Measurements from ENCODE around the gene AFF3.

The AFF3 gene

DNA sequence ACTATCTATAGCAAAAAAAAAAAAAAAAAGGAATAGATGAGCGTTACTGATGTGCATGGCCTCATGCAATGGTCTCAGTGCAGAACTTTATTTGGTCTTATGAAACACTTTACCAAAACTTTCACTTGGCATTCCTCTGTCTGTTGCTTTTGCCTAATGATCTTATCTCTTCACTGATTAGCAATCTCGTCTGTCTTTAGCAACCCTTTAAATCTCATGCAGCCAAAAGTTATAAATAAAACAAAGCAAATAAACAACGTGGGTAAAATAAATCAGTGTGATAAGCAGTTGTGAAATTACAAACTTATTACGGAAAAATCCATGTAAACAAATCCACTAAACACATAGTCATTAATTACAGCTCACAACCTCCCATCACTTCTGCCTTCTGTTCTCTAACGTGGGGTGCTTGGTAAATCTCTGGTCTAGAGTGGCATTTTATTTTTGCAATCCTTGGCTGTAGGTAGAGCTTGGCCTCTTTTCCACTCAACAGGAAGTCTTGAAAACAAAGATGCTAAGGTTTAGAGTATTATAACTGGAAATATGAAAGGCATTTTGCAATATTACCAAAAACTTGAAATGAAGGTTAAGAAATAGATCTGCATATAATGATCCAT is 288.0 kb downstream of the AFF3 start:
- TF ChIP-seq, protein P1, sequence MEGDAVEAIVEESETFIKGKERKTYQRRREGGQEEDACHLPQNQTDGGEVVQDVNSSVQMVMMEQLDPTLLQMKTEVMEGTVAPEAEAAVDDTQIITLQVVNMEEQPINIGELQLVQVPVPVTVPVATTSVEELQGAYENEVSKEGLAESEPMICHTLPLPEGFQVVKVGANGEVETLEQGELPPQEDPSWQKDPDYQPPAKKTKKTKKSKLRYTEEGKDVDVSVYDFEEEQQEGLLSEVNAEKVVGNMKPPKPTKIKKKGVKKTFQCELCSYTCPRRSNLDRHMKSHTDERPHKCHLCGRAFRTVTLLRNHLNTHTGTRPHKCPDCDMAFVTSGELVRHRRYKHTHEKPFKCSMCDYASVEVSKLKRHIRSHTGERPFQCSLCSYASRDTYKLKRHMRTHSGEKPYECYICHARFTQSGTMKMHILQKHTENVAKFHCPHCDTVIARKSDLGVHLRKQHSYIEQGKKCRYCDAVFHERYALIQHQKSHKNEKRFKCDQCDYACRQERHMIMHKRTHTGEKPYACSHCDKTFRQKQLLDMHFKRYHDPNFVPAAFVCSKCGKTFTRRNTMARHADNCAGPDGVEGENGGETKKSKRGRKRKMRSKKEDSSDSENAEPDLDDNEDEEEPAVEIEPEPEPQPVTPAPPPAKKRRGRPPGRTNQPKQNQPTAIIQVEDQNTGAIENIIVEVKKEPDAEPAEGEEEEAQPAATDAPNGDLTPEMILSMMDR (conservative IDR thresholded peaks at IDR 0.05) = no peak
- no peak overlapping the region for H3K27ac ChIP-seq

DNA sequence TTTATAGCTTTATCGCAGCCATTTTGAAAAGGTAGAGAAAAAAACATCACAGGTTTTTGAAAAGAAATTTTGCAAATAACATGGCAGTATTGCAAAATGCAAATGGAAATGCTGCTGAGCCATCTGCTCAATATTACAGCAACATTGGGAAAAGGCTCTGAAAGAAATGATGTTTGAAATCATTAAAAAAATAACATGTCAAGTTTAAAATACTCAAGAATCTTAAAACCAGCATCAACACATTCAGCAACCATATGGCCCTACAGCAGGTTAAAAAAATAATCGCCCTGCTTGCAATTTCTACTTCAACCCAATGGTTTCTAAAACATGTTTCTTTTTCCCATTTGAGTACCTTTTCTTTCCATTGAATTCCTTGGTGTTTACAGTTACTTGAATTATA is 289.4 kb downstream of the AFF3 start:
- H3K27ac ChIP-seq = no peak overlapping the region
- TF ChIP-seq, protein P1 (conservative IDR thresholded peaks at IDR 0.05) = no peak

DNA sequence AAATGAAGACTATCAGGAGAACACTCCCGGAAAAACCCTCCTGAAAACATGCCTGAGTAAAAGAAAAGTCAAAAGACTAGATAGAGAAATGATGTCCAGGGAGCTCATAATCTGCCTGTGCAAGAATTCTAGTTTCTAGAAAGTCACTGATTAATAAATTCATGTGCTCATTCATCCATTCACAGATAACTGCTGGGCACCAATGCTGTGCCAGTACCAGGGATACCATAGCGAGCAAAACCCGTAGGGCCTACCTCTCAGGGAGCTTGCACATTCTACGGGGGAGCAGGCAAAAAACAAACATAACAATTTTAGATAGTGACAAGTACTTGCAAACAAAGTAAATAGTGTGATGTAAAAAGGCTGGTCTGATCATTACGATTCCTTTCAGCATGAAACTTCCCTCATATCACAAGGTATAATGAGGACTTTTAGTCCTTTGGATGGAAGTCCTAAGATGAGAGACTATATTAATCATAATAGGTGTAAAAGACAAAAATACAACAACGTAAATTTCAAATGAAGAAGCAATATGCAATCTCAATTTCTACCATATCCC is 289.9 kb downstream of the AFF3 start:
- TF ChIP-seq, protein P1 (conservative IDR thresholded peaks at IDR 0.05) = no peak

DNA sequence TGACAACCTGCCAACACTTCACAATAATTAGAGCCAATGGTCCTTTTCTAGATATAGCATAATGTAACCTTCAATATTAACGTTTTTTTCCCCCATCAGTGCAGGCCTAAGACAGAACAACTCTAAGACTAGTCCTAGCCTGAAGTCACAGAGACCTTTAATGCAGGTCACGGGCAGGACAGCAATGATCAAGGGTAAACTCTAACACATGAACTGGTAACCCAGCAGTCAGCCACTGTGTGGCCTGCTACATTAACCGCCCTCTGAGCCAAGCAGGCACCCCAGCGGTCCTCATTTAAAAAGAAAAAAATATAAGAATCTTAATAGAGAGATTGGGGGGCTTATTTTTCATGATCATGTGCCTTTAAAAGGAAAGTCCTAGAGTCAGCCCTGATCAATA is 290.6 kb downstream of the AFF3 start:
- H3K27ac ChIP-seq = no peak overlapping the region
- TF ChIP-seq, protein P1 (conservative IDR thresholded peaks at IDR 0.05) = no peak

More for the DNA sequence above, 289.9 kb downstream of the AFF3 start:
- no peak overlapping the region for H3K27ac ChIP-seq

DNA sequence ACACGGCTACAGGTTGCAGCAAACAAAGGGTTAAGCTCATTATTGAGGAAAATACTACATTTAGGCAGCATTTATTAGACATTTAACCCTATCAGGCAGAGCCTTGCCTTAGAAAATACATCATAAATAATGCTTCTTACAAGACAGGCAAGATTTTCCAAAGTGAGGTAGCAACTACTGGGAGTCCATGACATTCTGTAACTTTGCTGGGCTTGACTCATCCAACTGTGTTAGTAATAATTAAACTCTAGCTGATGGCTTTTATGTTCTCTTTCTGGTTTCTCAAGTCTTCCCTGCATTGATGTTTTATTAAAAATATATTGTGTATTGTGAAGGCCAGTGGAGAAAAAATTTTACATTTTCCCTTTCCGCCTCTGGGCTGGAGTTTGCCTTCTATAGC is 291.3 kb downstream of the AFF3 start:
- TF ChIP-seq, protein P1 (conservative IDR thresholded peaks at IDR 0.05) = no peak
- no peak overlapping the region for H3K27ac ChIP-seq

DNA sequence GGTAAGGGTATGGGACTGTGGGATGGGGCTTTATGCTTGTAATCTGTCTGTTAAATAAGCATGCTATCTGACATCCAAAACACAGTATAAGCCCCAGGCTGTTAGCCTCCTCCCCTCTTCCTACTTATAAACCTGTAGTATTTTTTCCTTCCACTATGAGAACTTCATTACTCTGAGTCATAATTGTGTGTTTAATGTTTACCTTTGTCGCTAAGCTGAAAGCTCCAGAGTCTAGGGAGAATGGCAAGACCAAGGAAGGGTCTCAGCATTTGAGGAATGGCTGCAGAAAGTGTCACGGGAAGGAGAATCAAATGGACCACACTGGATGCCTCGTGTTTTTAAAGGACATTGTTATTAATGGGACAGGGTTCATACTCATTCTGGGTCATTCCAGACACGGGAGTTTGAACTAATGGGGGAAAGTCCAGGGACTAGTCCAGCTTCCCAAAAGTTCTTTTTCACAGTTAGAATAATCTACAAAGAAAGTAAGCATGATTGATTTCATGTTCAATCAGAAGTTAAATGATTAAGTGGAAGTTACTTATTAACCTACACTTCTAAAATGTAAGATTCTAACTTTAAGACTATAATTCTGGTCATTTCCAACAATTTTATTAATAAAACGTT is 292.2 kb downstream of the AFF3 start:
- TF ChIP-seq, protein P1 (conservative IDR thresholded peaks at IDR 0.05) = no peak
- no peak overlapping the region for H3K27ac ChIP-seq

DNA sequence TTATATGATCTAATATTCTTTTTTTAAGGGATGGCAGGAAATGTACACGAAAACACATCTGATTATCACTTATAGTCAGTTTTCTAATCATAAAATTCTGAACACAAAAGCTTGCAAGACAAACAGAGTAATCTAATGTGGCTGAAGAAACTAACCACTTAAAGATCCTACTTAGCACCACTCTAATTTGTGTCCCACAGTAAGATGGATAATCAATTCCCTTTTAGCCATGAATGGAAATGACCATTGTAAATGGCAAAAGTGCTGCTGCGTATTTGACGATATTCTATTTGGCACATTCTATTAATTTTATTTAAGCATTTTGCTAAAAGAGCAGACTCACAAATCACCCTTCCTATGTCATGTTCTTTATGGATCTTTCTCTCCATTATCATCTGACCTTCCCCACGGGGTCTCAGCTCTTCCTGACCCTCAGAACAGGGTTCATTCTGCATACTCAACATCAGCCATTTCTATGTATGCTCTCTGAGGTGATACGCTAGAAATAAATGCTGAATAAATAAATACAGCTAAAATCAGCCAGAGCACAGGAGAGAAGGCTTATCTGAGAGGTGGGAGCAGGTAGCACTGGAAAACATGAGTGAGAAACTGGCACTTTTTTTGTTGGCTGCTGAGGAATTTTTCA is 295.8 kb downstream of the AFF3 start:
- H3K27ac ChIP-seq = no peak overlapping the region
- TF ChIP-seq, protein P1 (conservative IDR thresholded peaks at IDR 0.05) = no peak

Data from VCaP (cell line).